Measurements from ENCODE around the gene ITGAD.

- no peak for TF ChIP-seq CTCF (IDR thresholded peaks at IDR 0.05; ENCODE audit: borderline replicate concordance, extremely low read depth, low read length, poor library complexity, severe bottlenecking)
- no peak for TF ChIP-seq EZH2 (IDR thresholded peaks at IDR 0.05; ENCODE audit: borderline replicate concordance, low read depth, low read length, severe bottlenecking)
These were observed 12.9 kb upstream of the ITGAD start for GRCh38 chr16:31380201-31380600.
